ENCODE results near the gene PTPRZ1.

Gene PTPRZ1

GRCh38 chr7:121960678-121961077, 87.7 kb downstream of the PTPRZ1 start:
- DNase-seq, result peak; percentile 49

DNA sequence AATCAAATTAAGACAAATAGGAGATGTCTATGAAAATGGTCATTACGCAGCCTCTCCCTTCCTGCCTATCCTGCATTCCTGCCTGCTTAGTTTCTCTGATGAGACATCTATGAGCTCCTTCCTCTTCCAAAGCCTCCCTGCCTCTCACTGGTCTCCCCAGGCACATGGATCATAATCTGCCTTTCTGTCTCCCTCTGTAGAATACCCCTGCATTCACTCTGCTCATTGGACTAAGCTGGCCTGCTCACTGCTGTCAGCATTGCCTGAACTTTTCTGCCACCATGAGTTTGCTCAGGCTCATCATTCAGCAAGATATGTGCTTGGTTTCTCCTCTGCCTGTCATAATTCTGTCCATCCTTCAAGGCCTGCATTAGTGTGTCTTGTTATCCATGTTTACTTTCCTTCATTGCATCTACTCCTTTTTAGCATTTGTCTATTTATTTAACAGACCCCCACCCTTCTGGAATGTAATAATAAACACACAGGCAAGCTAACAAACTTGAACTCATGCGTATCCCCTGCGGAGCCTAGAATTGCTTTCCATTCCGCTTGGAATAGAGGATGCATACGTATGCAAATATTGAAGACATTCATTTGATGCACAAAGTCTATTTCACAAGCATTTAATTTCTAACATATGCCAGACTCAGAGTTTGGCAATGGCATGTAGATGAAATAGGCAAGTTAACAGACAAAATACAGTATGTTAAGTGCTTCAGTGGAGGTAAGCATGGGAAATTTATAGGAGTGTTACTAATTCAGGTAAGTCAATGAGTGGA, 88.3 kb downstream of the PTPRZ1 start:
- peak; percentile 97 for DNase-seq

- no peak for DNase-seq
Measured at GRCh38 chr7:121966276-121966934, 93.4 kb downstream of the PTPRZ1 start.

DNA sequence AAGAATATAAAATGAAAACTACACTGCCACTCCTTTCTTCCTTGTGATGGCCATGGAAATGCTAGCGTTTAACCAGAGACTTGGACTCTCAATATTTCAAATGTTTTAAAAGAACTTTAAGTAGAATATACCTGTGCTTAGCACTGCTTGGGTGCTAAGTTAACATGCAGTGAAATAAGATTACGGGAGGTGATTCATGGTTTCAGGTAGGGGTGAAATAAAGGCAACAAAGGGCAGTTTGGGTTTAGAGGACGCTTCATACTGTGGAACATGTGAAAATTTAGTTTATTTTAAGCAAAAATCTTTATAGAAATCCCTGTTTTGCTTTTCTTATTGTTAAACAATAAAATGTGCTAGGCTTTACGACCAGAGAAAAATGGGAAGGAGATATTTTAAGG, 94.0 kb downstream of the PTPRZ1 start:
- DNase-seq, result no peak

DNA sequence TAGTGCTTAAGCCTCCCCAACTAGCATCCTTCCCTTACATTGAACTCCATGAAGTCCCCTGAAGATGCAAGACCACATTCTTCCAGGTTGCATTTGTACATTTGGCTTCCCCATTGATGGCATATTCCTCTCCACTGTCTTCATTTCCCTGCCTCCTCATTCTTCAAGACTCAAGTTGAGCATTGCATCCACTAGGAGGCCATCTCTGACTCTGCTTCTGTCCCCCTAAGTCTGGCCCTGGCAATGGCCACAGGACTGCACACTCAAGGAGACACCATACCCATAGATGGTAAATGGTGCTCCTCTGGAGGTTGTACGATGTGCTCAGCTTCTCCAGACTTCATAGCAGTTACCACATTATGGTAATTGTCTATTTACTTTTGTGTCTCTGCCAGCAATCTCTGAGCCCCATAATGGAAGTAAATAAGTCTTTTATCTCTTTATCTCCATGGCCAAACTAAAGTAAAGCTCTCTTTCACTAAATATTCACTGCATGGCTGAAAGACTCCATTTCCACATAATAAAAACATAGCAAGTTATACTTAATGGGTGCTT, 112.6 kb downstream of the PTPRZ1 start:
- DNase-seq, result no peak

DNA sequence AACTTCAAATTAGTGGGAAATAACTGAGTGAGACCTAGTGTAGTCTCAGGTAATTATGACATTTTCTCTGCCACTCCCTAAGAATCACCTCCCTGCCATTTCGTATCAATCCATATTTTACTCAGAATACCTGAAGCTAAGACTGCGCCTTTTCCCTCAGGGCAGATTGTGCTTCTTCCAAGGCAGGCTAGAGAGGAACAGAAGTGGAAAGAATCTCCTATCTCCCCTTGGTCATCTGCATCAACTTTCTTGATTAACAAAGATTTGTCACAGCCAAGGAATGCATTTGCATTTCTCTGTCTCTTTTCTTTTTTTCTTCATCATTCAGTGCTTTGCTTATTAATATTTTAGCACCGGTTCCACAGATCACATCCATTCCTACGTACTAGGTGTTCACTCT, 119.1 kb downstream of the PTPRZ1 start:
- DNase-seq, result no peak

- DNase-seq, result peak; percentile 39
Measured at GRCh38 chr7:121994625-121995410, 121.9 kb downstream of the PTPRZ1 start.

DNA sequence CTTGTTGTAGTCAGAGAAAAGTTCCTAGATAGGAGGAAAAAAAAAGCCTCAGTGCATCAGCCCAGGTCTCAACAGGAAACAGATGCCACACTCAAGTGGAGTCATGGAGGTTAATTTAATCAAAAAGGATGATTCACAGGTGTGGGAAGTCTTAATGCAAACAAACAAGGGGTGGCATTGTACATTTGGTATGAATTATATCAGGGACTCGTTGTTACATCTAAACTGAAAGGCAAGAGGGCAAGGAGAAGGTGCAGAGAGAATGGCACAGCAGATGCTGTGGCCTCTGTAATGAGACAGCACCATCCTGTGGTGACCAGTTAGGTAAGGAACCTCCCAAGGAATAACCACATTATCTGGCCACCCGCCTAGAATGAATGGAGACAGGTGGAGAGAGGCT, 133.7 kb downstream of the PTPRZ1 start:
- DNase-seq, result no peak

- no peak for DNase-seq
Measured at GRCh38 chr7:122010116-122010515, 137.2 kb downstream of the PTPRZ1 start.

GRCh38 chr7:122013065-122013464, 140.1 kb downstream of the PTPRZ1 start:
- DNase-seq, result no peak

DNA sequence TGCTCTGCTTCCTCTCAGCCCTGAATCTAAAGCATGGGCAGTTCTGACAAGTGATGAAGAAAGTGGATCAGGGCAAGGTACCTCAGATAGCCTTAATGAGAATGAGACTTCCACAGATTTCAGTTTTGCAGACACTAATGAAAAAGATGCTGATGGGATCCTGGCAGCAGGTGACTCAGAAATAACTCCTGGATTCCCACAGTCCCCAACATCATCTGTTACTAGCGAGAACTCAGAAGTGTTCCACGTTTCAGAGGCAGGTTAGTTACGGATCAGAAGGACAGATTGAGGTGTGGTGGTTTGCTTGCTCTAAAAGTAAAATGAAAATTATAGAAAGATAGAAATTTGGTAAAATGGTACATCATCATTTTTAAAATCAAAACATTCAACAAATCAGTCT, 140.7 kb downstream of the PTPRZ1 start:
- no peak for DNase-seq

- no peak for DNase-seq
Measured at GRCh38 chr7:122014697-122015096, 141.7 kb downstream of the PTPRZ1 start.

DNA sequence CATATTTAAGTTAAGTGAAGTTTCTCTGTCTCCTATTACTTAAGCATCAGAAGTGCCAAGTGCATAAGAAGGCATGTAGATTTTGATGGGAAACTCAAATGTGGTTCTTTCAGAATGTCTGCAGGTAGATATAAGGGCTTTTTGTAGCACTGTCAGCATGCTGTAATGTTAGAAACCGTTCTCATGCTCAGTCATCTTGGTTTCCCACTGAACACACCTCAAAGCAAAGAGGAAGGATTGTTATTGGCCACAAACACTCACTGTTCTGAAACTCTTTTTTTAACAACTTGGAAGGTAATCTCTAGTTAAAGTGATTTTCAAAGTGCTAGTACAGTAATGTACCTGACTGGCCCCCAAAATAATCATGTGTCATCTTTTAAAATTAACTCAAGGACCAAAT, 145.1 kb downstream of the PTPRZ1 start:
- no peak for DNase-seq

DNA sequence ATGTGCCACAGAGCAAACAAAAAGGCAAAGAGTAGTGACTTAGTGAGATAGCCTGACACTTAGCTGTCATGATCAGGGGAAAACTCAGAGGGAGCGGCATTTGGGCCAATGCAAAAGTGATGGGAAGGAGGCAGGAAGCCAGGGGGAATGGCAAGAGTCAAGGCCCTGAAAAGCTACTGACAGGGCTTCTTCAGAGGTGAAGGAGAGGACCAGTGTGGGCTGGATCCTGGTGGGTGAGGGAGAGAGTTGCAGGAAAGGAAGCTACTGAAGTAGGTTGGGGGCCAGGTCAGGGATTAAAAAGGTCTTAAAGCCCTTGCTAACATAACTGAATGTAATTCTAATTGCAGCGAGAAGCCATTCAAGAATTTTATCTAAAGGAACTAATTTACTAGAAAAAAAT, 154.1 kb downstream of the PTPRZ1 start:
- DNase-seq, result no peak

DNA sequence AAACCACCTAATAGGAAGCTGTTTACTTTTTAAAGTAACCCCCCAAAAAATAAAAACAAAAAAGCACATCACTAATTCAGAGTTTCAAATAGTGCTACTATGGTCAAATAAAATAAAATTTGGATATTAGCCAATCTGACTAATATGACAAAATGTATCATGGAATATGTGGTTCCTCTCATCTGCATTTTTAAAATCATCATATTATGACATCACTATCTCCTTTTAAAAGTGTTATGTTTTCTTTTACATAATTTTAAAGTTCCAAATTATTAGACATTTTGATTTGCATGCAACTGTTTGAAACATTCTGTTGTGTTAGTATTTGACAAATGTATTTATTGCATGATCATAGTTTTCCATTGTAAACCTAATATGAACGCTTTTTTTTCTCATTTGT, 160.7 kb downstream of the PTPRZ1 start:
- DNase-seq, result no peak

- no peak for DNase-seq
Measured at GRCh38 chr7:122035876-122036275, 162.9 kb downstream of the PTPRZ1 start.

DNA sequence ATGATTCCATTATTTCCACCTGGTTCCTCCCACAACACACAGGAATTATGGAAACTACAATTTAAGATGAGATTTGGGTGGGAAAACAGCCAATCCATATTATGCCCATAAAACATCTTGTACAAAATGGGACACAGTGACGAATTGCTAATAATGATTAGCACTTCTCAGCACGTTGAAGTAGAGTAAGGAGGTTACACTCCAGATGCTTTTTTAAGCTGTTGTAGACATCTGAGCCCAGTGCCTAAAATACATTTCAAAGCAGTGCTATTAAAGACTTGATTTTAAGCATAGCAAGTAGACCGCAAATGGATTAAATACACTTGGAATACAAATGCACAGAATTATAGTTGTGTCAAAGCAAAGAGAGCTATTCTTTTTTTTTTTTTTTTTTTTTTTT, 165.2 kb downstream of the PTPRZ1 start:
- DNase-seq, result no peak

GRCh38 chr7:122038904-122039303, 165.9 kb downstream of the PTPRZ1 start:
- peak; percentile 58 for DNase-seq

DNA sequence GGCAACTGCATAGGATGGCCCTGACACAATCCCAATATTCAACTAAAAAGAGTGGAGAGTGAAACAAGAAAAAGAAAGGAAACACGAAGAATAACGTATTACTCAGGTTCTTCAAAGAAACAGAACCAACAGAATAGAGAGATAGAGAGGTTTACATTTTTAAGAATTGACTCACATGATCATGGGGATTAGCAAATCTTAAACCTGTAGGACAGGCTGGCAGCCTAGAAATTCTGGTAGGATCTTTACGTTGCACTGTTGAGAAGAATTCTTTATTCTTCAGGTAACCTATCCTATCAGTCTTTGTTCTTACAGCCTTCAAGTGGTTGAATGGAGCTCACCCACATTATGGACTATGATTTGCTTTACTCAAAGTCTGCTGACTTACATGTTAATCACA, 167.2 kb downstream of the PTPRZ1 start:
- DNase-seq, result no peak

GRCh38 chr7:122046402-122046801, 173.4 kb downstream of the PTPRZ1 start:
- DNase-seq, result no peak

GRCh38 chr7:122054393-122054792, 181.4 kb downstream of the PTPRZ1 start:
- DNase-seq, result no peak

GRCh38 chr7:122055073-122055472, 182.1 kb downstream of the PTPRZ1 start:
- DNase-seq, result no peak

DNA sequence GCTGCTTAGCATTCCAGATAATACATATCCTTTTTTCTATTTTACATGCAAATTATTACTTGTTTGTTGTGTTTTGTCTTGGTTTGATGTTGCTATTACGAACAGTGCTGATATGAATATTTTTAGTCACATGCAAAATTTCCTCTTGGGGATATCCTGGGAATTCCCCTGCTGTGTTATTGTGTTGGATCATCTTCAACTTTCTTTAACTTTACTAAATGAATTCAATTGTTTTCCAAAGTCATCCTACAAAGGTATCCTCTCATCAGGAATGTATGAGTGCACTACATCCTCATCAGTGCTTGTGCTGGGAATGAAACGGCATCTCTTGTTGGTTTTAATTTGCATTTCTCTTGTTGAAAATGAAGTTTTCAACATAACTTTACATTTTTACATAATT, 184.0 kb downstream of the PTPRZ1 start:
- no peak for DNase-seq

DNA sequence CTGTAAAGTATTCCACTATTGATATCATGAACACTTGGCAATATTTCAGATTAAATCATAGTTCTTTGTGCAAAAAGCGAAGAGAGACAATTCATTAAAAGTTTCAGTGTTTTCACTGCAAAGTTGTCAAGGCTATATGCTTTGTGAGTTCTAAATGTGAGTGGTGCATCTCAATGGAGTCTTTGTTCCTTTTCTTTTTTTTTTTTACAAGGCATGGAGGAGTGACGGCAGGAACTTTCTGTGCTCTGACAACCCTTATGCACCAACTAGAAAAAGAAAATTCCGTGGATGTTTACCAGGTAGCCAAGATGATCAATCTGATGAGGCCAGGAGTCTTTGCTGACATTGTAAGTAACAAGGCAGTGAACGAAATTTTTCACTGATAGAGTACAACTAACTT, 186.6 kb downstream of the PTPRZ1 start:
- DNase-seq, result no peak
